ENCODE results near the gene PIGM.

DNA sequence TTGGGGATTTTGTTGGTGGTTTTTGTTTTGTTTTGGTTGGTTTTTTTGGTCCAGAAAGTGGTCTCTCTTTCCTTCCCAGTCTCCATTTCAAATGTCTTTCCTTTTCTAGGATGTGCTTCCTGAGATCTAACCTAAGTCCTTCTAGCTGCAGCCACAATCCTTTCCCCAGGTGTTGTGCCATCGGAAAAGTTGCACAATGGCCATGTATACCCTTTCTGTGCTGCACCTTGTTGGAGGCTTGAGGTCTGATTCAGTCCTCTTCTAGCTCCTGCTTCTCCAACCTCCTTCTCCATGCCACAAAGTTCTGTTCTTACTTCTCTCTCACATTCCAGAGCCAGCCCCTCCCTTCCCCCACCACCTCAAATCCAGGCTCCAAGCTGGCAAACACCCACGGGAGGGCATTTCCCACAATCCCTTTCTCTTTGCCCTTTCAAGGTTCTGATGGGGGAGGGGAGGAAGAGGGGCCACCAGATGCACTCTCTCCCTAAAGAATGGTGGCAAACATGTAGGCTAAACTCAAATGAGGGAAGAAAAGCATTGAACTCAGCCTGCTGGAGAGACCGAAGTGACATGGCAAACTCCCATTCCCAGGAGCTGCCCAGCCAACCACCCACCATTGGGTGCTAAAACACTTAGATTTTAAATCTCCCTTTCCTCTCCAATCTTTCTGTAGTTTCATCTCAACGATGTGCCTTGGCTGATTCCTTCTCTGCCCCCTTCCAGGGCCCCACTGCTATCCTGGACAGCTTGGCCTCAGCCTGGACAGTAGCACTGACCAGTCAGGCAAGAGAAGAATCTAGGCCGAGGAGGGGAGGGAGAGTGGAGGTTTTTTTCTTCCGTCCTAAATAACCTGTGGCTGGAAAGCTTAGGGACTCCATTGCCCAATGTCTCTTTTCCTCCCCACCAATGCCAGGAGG lies 35.3 kb upstream of the PIGM start:
- TF ChIP-seq CTCF (IDR thresholded peaks at IDR 0.05) (no peak), POLR2A (IDR thresholded peaks at IDR 0.05) (no peak)

Measured in lower leg skin (tissue), 3 donors.